Dendritic cell treated with granulocyte-macrophage colony-stimulating factor and Interleukin-4, amounts not matched to agents 40 ng/mL and 50 ng/mL, for 4 days (primary cell): ENCODE data around the gene PDE4DIP.
"Not testable (repeated sequence)": the region's sequence is repeated elsewhere in the genome, so short reads cannot be mapped to it uniquely, and the experiment has no call there.

Source experiments
- H3K27ac Mint-ChIP-seq: one replicate; pipeline ENCODE4 v1.8.0; 2022; ENCODE audit warnings: mild to moderate bottlenecking, mixed read lengths
- H3K27me3 Mint-ChIP-seq: one replicate; pipeline ENCODE4 v1.8.0; 2022; ENCODE audit warnings: mild to moderate bottlenecking, mixed read lengths
- H3K36me3 Mint-ChIP-seq: one replicate; pipeline ENCODE4 v1.8.0; 2022; ENCODE audit warnings: low read depth, mixed read lengths
- H3K4me1 Mint-ChIP-seq: one replicate; pipeline ENCODE4 v1.8.0; 2022; ENCODE audit warnings: low read depth, mixed read lengths
- H3K4me3 Mint-ChIP-seq: one replicate; pipeline ENCODE4 v1.8.0; 2022; ENCODE audit warnings: mild to moderate bottlenecking, moderate library complexity, mixed read lengths
- H3K9me3 Mint-ChIP-seq: one replicate; pipeline ENCODE4 v1.8.0; 2022; ENCODE audit warnings: mixed read lengths
- intact Hi-C: fragments of 100-400 bp; cut with micrococcal nuclease; formaldehyde crosslinking; loops from one replicate; pipeline ENCODE4 v1.15.0; 2022

Gene PDE4DIP

DNA sequence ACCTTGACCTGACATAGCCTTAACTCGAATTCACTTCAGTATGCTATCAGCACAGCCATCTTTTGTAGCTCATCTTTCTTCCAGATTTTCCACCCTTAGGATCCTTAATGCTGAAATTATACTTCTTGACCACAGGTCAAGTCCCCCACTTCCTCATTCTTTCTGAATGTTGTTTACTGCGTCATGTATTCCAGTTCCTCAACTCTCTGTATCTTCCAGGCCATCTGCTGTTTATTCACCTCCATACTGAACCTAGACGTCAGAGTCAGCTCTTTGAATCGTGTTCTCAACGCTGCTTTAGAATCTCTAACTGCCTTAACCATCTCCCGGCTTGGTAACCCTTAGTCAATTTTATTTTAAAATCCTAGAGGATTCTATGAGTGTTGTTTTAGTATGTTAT, 9.8 kb downstream of the PDE4DIP start:
- H3K9me3 Mint-ChIP-seq, H3K27me3 Mint-ChIP-seq, H3K36me3 Mint-ChIP-seq, H3K27ac Mint-ChIP-seq, H3K4me3 Mint-ChIP-seq, intact Hi-C loops, H3K4me1 Mint-ChIP-seq: not testable (repeated sequence)

GRCh38 chr1:148855367-148855766, 11.1 kb downstream of the PDE4DIP start:
- intact Hi-C loops, H3K27me3 Mint-ChIP-seq, H3K9me3 Mint-ChIP-seq, H3K27ac Mint-ChIP-seq, H3K36me3 Mint-ChIP-seq, H3K4me3 Mint-ChIP-seq, H3K4me1 Mint-ChIP-seq: not testable (repeated sequence)

GRCh38 chr1:148860049-148860448, 15.8 kb downstream of the PDE4DIP start:
- H3K27me3 Mint-ChIP-seq, H3K36me3 Mint-ChIP-seq, H3K27ac Mint-ChIP-seq, H3K9me3 Mint-ChIP-seq, H3K4me3 Mint-ChIP-seq, intact Hi-C loops, H3K4me1 Mint-ChIP-seq: not testable (repeated sequence)

DNA sequence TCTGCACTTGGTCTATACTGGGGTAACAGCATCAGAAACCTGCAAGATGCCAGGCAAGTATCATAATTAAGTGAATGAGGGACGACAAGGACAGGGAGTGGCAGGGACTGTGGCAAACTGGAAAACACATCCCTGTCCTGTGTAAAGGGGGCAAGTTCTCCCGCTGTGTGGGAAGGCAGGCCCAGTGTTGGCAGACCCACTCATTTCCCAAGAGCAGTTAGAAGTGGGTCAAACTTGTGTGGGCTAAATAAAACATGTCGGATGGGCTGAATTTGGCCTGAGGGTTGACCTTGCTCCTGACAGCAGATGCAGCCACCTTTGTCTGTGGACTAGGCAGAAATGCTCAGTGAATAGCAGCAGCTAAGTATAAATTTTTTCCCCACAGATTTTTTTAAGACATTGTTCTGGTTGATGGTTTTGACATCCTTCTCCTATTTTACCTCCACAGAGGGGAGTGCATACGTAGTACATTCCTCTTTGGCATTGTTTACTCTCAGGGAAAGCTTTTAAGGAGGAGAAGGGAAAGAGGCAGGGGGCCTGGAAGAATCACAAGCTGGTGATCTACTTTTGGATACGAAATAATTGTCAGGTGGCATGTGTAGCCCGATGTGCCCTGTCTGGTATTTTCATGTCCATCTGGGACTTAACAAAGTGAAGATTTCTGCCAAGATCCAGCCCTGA, 16.5 kb downstream of the PDE4DIP start:
- H3K36me3 Mint-ChIP-seq, intact Hi-C loops, H3K27me3 Mint-ChIP-seq, H3K4me1 Mint-ChIP-seq, H3K27ac Mint-ChIP-seq, H3K4me3 Mint-ChIP-seq, H3K9me3 Mint-ChIP-seq: not testable (repeated sequence)

- not testable (repeated sequence) for H3K27ac Mint-ChIP-seq
Observed at GRCh38 chr1:148862590-148862989, 18.4 kb downstream of the PDE4DIP start.

GRCh38 chr1:148868924-148869633, 24.9 kb downstream of the PDE4DIP start:
- H3K9me3 Mint-ChIP-seq, H3K4me1 Mint-ChIP-seq, H3K36me3 Mint-ChIP-seq, H3K27me3 Mint-ChIP-seq, H3K27ac Mint-ChIP-seq, H3K4me3 Mint-ChIP-seq, intact Hi-C loops: not testable (repeated sequence)

More at GRCh38 chr1:148862590-148862989, 18.4 kb downstream of the PDE4DIP start:
- H3K27me3 Mint-ChIP-seq, intact Hi-C loops, H3K9me3 Mint-ChIP-seq, H3K4me1 Mint-ChIP-seq, H3K4me3 Mint-ChIP-seq, H3K36me3 Mint-ChIP-seq: not testable (repeated sequence)

DNA sequence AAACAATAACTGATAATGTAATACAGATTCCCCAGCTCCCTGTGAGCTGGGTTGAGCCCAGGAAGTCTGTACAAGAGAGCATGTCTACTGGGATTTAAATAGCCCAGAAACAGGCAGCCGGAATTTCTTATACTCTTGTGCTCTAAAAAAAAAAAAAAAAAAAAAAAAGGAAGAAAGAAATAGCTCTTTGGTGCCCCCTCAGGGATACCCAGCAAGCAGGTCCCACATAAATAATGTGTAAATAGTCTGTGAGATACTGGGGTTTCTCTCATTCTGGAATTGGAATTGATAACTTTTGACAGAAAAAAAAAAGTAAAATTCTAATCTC, 25.4 kb downstream of the PDE4DIP start:
- intact Hi-C loops, H3K27ac Mint-ChIP-seq, H3K4me3 Mint-ChIP-seq, H3K36me3 Mint-ChIP-seq, H3K27me3 Mint-ChIP-seq, H3K4me1 Mint-ChIP-seq, H3K9me3 Mint-ChIP-seq: not testable (repeated sequence)

GRCh38 chr1:148874408-148875388, 30.5 kb downstream of the PDE4DIP start:
- intact Hi-C loops, H3K4me3 Mint-ChIP-seq, H3K36me3 Mint-ChIP-seq, H3K27me3 Mint-ChIP-seq, H3K4me1 Mint-ChIP-seq, H3K27ac Mint-ChIP-seq, H3K9me3 Mint-ChIP-seq: not testable (repeated sequence)

DNA sequence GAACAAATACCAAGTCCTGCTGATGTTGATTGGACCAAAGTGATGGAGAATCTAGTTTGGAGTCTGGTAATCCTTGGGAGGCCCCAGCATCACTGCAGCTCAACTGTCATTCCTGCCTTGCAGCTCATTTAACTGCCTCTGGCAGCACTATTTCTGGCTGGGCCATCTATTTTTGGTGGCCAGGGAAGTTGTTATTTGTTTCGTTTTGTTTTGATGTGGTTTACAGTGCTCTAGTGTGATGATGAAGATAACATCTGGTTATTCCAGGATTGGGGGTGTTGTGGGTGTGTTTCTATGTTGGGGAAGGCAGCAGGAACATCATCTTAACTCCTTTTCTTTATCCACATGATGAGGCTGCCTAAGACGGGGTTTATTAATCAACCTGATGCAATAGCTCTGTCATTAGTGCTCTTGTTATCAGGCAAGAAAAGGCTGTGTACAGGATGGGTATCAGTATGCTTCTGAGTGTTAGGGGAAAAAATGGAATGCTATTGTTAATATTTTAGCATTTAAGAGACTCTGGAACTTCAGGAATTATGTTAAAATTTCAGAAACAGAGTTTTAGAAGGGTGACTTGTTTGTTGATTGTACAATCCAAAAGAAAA, 35.7 kb downstream of the PDE4DIP start:
- intact Hi-C loops, H3K4me1 Mint-ChIP-seq, H3K9me3 Mint-ChIP-seq, H3K27ac Mint-ChIP-seq, H3K27me3 Mint-ChIP-seq, H3K36me3 Mint-ChIP-seq, H3K4me3 Mint-ChIP-seq: not testable (repeated sequence)

- intact Hi-C loops, H3K4me3 Mint-ChIP-seq, H3K27me3 Mint-ChIP-seq, H3K4me1 Mint-ChIP-seq, H3K9me3 Mint-ChIP-seq, H3K27ac Mint-ChIP-seq, H3K36me3 Mint-ChIP-seq: not testable (repeated sequence)
Observed at GRCh38 chr1:148881261-148881660, 37.0 kb downstream of the PDE4DIP start.

DNA sequence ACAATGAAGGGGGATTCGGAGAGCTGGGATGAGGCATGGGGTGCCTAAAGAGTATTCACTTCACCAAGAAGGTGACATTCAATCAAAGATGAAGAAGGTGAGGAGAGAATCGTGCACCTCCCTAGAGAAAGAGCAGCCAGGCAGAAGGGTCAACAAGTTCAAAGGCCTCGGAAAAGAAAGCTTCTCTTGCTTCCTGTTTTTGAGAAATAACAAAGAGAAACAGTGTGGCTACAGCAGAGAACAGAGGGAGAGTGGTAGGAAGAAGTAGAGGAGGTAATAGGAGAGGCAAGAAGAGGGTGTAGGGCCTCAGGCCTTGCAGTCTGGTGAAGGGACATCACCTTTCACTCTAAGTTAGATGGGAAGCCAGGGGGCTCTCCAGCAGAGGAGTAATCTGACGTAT, 41.0 kb downstream of the PDE4DIP start:
- H3K27ac Mint-ChIP-seq, H3K9me3 Mint-ChIP-seq, intact Hi-C loops, H3K27me3 Mint-ChIP-seq, H3K4me1 Mint-ChIP-seq, H3K36me3 Mint-ChIP-seq, H3K4me3 Mint-ChIP-seq: not testable (repeated sequence)

GRCh38 chr1:148886293-148886692, 42.1 kb downstream of the PDE4DIP start:
- H3K27ac Mint-ChIP-seq, H3K4me1 Mint-ChIP-seq, H3K4me3 Mint-ChIP-seq, intact Hi-C loops, H3K36me3 Mint-ChIP-seq, H3K27me3 Mint-ChIP-seq, H3K9me3 Mint-ChIP-seq: not testable (repeated sequence)

- H3K9me3 Mint-ChIP-seq, H3K27me3 Mint-ChIP-seq, H3K27ac Mint-ChIP-seq, H3K4me1 Mint-ChIP-seq, intact Hi-C loops, H3K36me3 Mint-ChIP-seq, H3K4me3 Mint-ChIP-seq: not testable (repeated sequence)
Observed at GRCh38 chr1:148888597-148888996, 44.4 kb downstream of the PDE4DIP start.
